GM18526 (cell line): Measurements from ENCODE around the gene TGFB2.

Experiments used
- POLR2A ChIP-seq: IDR thresholded peaks from 3 replicates; pipeline ENCODE4 v1.6.1; 2011; ENCODE audit not compliant: insufficient read length; ENCODE audit errors: extremely low read depth

Gene TGFB2

GRCh38 chr1:218344814-218345672 lies at the start of gene TGFB2:
TSS of gene TGFB2 (plus strand) at chr1:218345336. CDS start at chr1:218346702, 1,366 bp downstream.
- no peak for TF ChIP-seq POLR2A

GRCh38 chr1:218296162-218296561 lies 49.0 kb upstream of the TGFB2 start:
- no peak for TF ChIP-seq POLR2A

DNA sequence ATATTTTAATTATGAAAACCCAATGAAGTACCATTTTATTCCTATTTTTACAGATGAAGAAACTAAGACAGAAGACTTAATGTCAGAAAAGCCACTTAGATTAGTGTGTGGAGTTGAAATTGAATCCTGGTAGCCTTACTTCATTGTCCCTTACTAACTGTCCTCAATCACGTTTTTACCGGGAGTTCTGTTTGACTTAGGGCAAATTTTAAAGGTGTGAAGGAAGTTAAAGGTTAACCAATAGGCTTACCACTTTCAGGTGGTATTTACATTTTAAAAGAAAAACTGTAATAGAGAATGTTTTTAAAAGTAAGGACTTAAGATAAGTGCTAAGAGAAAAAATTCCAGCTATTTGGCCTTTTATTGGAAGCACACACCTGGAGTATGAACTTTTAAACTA lies 47.7 kb upstream of the TGFB2 start:
- no peak for TF ChIP-seq POLR2A

DNA sequence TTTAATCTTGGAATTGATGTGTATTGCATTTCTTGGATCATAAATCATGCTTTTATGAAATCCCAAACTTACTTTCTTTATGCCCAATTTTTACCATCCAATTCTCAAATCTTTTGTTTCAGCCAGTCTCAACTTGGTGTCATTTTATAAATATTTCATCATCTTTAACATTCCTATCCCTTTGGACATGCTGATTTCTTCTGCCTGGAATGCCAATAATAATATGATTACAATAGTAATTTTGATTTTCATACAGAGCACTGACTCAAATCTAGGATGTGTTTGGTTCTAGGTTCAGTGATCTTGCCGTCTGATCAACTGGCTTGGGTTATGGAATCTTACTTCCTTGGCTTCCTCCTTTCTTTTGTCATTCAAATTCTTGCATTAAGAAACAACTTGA lies 47.3 kb upstream of the TGFB2 start:
- no peak for TF ChIP-seq POLR2A

DNA sequence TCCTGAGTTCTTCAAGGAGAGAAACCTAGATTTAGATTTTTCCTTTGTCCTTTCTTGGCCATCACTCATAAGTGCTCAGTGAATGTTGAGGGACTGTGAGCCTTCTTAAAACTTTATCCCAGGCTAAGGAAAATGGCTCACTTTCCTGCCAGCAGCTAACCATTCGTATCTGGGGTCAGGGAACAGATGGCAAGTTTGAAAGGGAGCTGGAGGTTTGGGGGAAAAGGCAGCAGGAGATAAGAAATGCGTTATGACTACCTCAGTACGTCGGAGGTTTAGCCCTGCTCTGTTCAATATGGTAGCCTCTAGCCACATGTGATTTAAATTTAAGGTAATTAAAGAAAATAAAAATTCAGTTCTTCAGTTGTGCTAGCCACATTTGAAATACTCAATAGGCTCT lies 46.7 kb upstream of the TGFB2 start:
- TF ChIP-seq POLR2A: no peak

- no peak for TF ChIP-seq POLR2A
Observed at GRCh38 chr1:218299416-218299815, 45.7 kb upstream of the TGFB2 start.

- TF ChIP-seq POLR2A: no peak
Observed at GRCh38 chr1:218301217-218301616, 43.9 kb upstream of the TGFB2 start.

DNA sequence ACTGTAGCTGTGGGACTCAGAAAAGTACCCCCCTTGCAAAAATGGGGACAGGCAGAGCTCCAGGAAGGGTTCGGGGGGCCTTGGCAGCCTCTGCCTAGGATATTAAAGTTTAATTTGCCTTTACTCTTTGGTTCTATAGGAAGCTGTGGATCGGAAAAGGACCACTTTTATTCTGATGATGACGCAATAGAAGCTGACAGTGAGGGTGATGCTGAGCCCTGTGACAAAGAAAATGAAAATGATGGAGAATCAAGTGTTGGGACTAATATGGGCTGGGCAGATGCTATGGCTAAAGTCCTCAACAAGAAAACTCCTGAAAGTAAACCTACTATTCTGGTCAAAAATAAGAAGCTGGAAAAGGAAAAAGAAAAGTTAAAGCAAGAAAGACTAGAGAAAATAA lies 43.0 kb upstream of the TGFB2 start:
- no peak for TF ChIP-seq POLR2A

DNA sequence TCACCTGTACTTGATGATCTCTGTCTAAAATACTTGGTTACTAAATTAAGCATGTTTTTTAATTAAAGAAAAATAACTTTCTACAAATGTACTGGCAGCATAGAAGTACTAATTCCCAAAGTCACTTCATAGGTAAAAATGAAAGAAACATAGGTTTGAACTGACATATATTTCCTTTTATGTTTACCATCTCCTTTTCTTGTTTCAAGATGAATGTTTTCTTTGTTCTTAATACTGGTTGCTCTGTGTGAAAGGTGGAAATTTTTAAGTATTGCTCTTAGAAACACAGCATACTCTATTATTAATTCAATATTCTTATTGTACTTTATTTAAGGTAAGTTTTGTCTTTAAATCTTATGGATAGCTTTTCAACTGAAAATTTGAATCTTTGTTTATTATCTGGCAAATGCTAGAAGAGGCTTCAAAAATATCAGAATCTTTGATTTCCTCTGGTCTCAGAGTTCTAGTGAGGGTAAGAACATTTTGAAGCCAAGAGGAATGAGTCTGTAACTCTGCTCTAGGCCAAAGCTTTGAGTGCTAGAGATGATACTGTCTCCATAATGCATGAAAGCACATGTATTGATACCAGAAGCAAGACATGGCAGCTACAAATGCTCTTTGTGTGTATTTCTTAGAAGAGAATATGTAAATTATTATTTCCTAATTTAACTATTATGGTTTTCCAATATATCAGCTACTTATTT lies 41.8 kb upstream of the TGFB2 start:
- no peak for TF ChIP-seq POLR2A

DNA sequence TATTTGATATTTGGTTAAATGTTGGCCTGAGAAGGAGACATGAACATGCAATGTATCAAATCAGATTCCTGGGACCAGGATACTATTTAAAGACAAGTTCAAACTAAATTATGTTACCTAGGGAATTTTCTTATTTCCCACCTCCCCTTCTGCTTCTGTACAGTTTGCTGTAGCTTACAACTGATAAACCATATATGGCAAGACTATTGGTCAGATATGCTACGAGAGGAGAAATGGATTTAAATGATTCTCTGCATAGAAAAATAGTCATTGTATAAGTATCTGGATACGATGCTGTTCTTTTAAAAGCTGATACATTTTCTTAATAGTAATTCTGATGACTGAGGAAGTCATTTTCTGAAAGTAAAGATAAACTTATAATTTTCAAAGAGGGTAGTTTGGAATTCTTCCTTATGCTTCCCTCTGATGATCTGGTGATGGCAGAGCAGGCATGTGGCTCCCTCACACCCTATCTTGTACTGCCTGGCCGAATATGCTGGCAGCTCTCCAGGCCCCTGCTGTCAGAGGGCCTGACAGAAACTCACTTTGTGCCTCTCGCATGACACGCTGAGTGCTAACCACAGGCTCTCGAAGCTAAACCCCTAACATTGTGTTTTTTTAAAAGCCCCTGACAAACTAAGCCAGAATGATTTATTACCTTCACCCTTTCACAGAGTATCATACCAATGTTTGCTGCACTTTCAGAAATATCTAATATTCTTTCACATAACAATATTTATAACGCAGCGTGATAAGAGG lies 40.7 kb upstream of the TGFB2 start:
- no peak for TF ChIP-seq POLR2A

- no peak for TF ChIP-seq POLR2A
Observed at GRCh38 chr1:218305472-218306064, 39.6 kb upstream of the TGFB2 start.

- TF ChIP-seq POLR2A: no peak
Observed at GRCh38 chr1:218312509-218312908, 32.6 kb upstream of the TGFB2 start.

DNA sequence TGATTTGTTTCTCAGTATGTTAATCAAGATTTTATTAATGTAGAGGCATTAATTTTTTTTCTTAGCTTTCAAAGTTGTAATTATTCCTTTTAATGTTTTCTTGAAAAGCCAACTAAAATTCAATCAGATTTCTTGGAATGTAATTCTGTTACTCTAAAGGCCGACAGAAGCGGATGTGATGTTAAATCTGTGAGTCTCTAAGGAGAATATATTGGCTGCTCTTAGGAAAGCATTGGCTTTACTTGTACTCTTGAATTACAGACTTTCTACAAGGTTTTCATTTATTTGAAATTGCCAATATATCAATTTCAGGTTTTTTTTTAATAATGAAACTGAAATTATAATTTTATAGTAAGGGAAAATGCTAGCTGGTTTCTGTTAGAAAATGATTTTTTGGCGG lies 30.8 kb upstream of the TGFB2 start:
- TF ChIP-seq POLR2A: no peak

GRCh38 chr1:218315638-218316037 lies 29.5 kb upstream of the TGFB2 start:
- TF ChIP-seq POLR2A: no peak

- TF ChIP-seq POLR2A: no peak
Observed at GRCh38 chr1:218317061-218317460, 28.1 kb upstream of the TGFB2 start.
